Measurements from ENCODE around the gene RREB1. TPM values are rescaled to one million over a fixed set of nuclear protein-coding genes. Genes with fewer than 3 reads are reported as not detected.

RREB1 gene
- total and polyA plus RNA-seq, 12 donors, result 3.0 to 47.1 (median 36.1) TPM

GRCh38 chr6:7228662-7229375, 121.1 kb downstream of the RREB1 start:
- DNase-seq (no peak), ATAC-seq (no peak)
- Histone ChIP-seq H3K27ac (no peak overlapping the region), H3K4me3 (no peak overlapping the region), H3K27me3 (no peaks in the 10 kb centered on the region), H3K9me3 (no peaks in the 10 kb centered on the region), H3K4me1 (peaks cover 0 to 29% (median 12%) of the 10 kb centered on the region in 9 donors), H3K36me3 (peaks cover 10 to 98% (median 58%) of the 10 kb centered on the region in 9 donors)
- intact Hi-C loops (cut with DNase I), result no loop called here
- 90 to 91% methylated on average over 21 of the region's 21 CpGs for WGBS, 2 donors
- TF ChIP-seq CTCF (IDR thresholded peaks at IDR 0.05), result no peak

GRCh38 chr6:7229376-7230326, 121.9 kb downstream of the RREB1 start:
- DNase-seq (no peak), ATAC-seq (peak in 3 of 8 donors; percentile 9 to 20 (median 13))
- no peak for TF ChIP-seq CTCF (IDR thresholded peaks at IDR 0.05)
- WGBS, 2 donors, result 92 to 95% methylated on average over 62 of the region's 62 CpGs
- H3K4me3 ChIP-seq, result no peak overlapping the region
- intact Hi-C loops (cut with DNase I), result loop anchor here in 5 of 10 donors (10.0 kb wide), 5 partner anchors 115 to 325 kb away; partner anchors contain the start of gene RREB1 (in 1 of the 5)
- H3K27me3 ChIP-seq, result no peaks in the 10 kb centered on the region
- H3K36me3 ChIP-seq, result peaks cover 10 to 100% (median 58%) of the 10 kb centered on the region in 9 donors
- H3K4me1 ChIP-seq, result peaks cover 0 to 23% (median 8%) of the 10 kb centered on the region in 9 donors
- H3K27ac ChIP-seq, result no peak overlapping the region
- H3K9me3 ChIP-seq, result no peaks in the 10 kb centered on the region

- Histone ChIP-seq H3K4me1 (peaks cover 0 to 23% (median 8%) of the 10 kb centered on the region in 9 donors), H3K36me3 (peaks cover 10 to 100% (median 55%) of the 10 kb centered on the region in 9 donors), H3K4me3 (no peak overlapping the region), H3K27ac (no peak overlapping the region), H3K27me3 (no peaks in the 10 kb centered on the region), H3K9me3 (no peaks in the 10 kb centered on the region)
- intact Hi-C loops (cut with DNase I), result loop anchor here in 5 of 10 donors (10.0 kb wide), 5 partner anchors 116 to 326 kb away; partner anchors contain the start of gene RREB1 (in 1 of the 5)
- ATAC-seq, result peak in 1 of 8 donors; percentile 17
- no peak for TF ChIP-seq CTCF (IDR thresholded peaks at IDR 0.05)
- no peak for DNase-seq
- WGBS, 2 donors, result 97 to 99% methylated on average over 39 of the region's 39 CpGs
Observed at GRCh38 chr6:7230327-7230691, 122.5 kb downstream of the RREB1 start.

All from heart right ventricle (tissue), 16 donors.